Left lung (tissue), 10 donors: ENCODE measurements around the gene SV2C. TPM values are rescaled to one million over a fixed set of nuclear protein-coding genes. Genes with fewer than 3 reads are reported as not detected.
A peak's percentile ranks its signal among the peaks of the same experiment; 100 is the strongest.

Experiments used
- ATAC-seq: fragments of 200-7000 bp; cut with Tn5 transposase; one replicate; pipeline ENCODE4 v1.9.1; 2020; ENCODE audit warnings: moderate library complexity
- DNase-seq, 4 donors: peaks; one replicate each; pipeline ENCODE4 v3.0.0-alpha.2; 2013 to 2020
- H3K27ac ChIP-seq, 2 donors: fragments of 200-600 bp; sonication (generic) in 1 of 2; one replicate each; pipeline versions ENCODE4 v1.5.0 to v1.8.0; 2020 to 2021
- H3K27me3 ChIP-seq, 2 donors: fragments of 200-600 bp; sonication (generic) in 1 of 2; one replicate each; pipeline versions ENCODE4 v1.5.0 to v1.8.0; 2020 to 2021
- H3K36me3 ChIP-seq, 2 donors: fragments of 200-600 bp; sonication (generic) in 1 of 2; one replicate each; pipeline versions ENCODE4 v1.5.0 to v1.8.0; 2020 to 2021
- H3K4me1 ChIP-seq, 2 donors: fragments of 200-600 bp; one replicate each; pipeline ENCODE4 v1.8.0; 2021
- H3K4me3 ChIP-seq, 2 donors: fragments of 200-600 bp; sonication (generic) in 1 of 2; one replicate each; pipeline versions ENCODE4 v1.5.0 to v1.8.0; 2020 to 2021; ENCODE audit warnings: mild to moderate bottlenecking in 1 of 2
- H3K9me3 ChIP-seq, 2 donors: fragments of 200-600 bp; sonication (generic) in 1 of 2; one replicate each; pipeline versions ENCODE4 v1.5.0 to v1.8.0; 2020 to 2021
- CTCF ChIP-seq, 2 donors: fragments of 200-600 bp; sonication (generic) in 1 of 2; IDR thresholded peaks; one replicate each; pipeline versions ENCODE4 v1.5.0 to v1.8.0; 2021; ENCODE audit warnings: antibody characterized with exemption in 2 of 2
- intact Hi-C, 2 donors: fragments of 100-400 bp; cut with DNase I; formaldehyde crosslinking; loops; one replicate each; pipeline versions ENCODE4 v1.11.2 to v1.14.2; 2022
- polyA plus RNA-seq, 6 donors: library from polyadenylated mRNA; unstranded; fragments of 120-200 nt; gene quantifications; one replicate each; pipeline ENCODE4 v1.2.1, GENCODE V29; 2013; ENCODE audit not compliant: insufficient read length in 6 of 6
- total RNA-seq, 2 donors: library from RNA; stranded (reverse); fragmentation: NEBNext Ultra II Directional; extraction: Animal tissue kit (Norgen Biotek cat#: 25700); gene quantifications; one replicate each; pipeline ENCODE4 v1.2.1, GENCODE V29; 2021
- donor health status: DM: no; HTN: yes; CAD: no.
- donor health status: DM: no; HTN: no; CAD: no.

Gene SV2C
- total and polyA plus RNA-seq, 8 donors: 0.26 to 0.52 (median 0.37) TPM

- Histone ChIP-seq H3K27ac (no peak overlapping the region), H3K4me1 (no peaks in the 10 kb centered on the region), H3K36me3 (no peaks in the 10 kb centered on the region), H3K27me3 (peaks cover 0 to 7% of the 10 kb centered on the region in 2 donors), H3K9me3 (no peaks in the 10 kb centered on the region), H3K4me3 (no peak overlapping the region)
- TF ChIP-seq CTCF (IDR thresholded peaks at IDR 0.05): no peak
- no peak for ATAC-seq
- intact Hi-C loops: no loop called here
- DNase-seq: no peak
Observed at GRCh38 chr5:76069061-76069735, 14.0 kb upstream of the SV2C start.

- intact Hi-C loops: no loop called here
- H3K27me3 ChIP-seq: peaks cover 5 to 48% of the 10 kb centered on the region in 2 donors
- H3K36me3 ChIP-seq: no peaks in the 10 kb centered on the region
- H3K27ac ChIP-seq: no peak overlapping the region
- H3K4me3 ChIP-seq: no peak overlapping the region
- DNase-seq: no peak
- no peak for ATAC-seq
- TF ChIP-seq CTCF (IDR thresholded peaks at IDR 0.05): no peak
- H3K4me1 ChIP-seq: no peaks in the 10 kb centered on the region
- no peaks in the 10 kb centered on the region for H3K9me3 ChIP-seq
Observed at GRCh38 chr5:76074487-76075065, 8.6 kb upstream of the SV2C start.

GRCh38 chr5:76081811-76082771 lies 1.1 kb upstream of the SV2C start:
- Histone ChIP-seq H3K27ac (no peak overlapping the region), H3K4me1 (peaks cover 0 to 34% of the 10 kb centered on the region in 2 donors), H3K27me3 (peaks cover 57 to 100% of the 10 kb centered on the region in 2 donors), H3K4me3 (no peak overlapping the region), H3K9me3 (no peaks in the 10 kb centered on the region), H3K36me3 (no peaks in the 10 kb centered on the region)
- DNase-seq: peak in 1 of 4 donors; percentile 63
- ATAC-seq: no peak
- intact Hi-C loops: no loop called here
- TF ChIP-seq CTCF (IDR thresholded peaks at IDR 0.05): no peak

- peak in 1 of 4 donors; percentile 24 for DNase-seq
- intact Hi-C loops: no loop called here
Observed at GRCh38 chr5:76083555-76084495, 642 bp downstream of the SV2C start.

More at GRCh38 chr5:76083555-76084495, 642 bp downstream of the SV2C start:
- Histone ChIP-seq H3K27me3 (peaks cover 57 to 98% of the 10 kb centered on the region in 2 donors), H3K36me3 (no peaks in the 10 kb centered on the region), H3K4me1 (peaks cover 0 to 34% of the 10 kb centered on the region in 2 donors), H3K27ac (no peak overlapping the region), H3K4me3 (peak overlapping the region; percentile 1 to 13), H3K9me3 (no peaks in the 10 kb centered on the region)
- no peak for ATAC-seq
- no peak for TF ChIP-seq CTCF (IDR thresholded peaks at IDR 0.05)
